SU-DHL-6 (cell line): ENCODE measurements around the gene RNF214.

ENCODE experiments used
- H2AFZ ChIP-seq: fragments of 200-600 bp; sonication (generic); 2 replicates; pipeline ENCODE4 v1.6.1; 2014; ENCODE audit warnings: low read depth, mild to moderate bottlenecking, moderate library complexity, mixed read lengths, antibody characterized with exemption, low read length; ENCODE audit not compliant: severe bottlenecking
- H3F3A ChIP-seq: fragments of 200-600 bp; shearing (Covaris generic); 2 replicates; pipeline ENCODE4 v1.6.0; 2016; ENCODE audit warnings: antibody characterized with exemption, mild to moderate bottlenecking; ENCODE audit not compliant: insufficient read depth
- H3K27ac ChIP-seq: fragments of 200-600 bp; sonication (generic); 2 replicates; pipeline ENCODE4 v1.5.1; 2016; ENCODE audit warnings: low read depth, mild to moderate bottlenecking, low read length, moderate library complexity, mixed read lengths
- H3K27me3 ChIP-seq: fragments of 200-600 bp; sonication (generic), shearing (Covaris generic); 2 replicates; pipeline ENCODE4 v1.6.0; 2014; ENCODE audit warnings: mild to moderate bottlenecking, low read length
- H3K36me3 ChIP-seq: fragments of 200-600 bp; sonication (generic); 2 replicates; pipeline ENCODE4 v1.6.1; 2014; ENCODE audit warnings: mild to moderate bottlenecking, low read length, mixed read lengths
- H3K4me2 ChIP-seq: fragments of 300-600, 200-600 bp; shearing (Covaris generic), sonication (generic); 2 replicates; pipeline ENCODE4 v1.6.0; 2014; ENCODE audit warnings: low read length, low read depth, mild to moderate bottlenecking; ENCODE audit not compliant: poor library complexity, severe bottlenecking
- H3K4me3 ChIP-seq: fragments of 200-600 bp; sonication (generic); 2 replicates; pipeline ENCODE4 v1.5.1; 2014; ENCODE audit warnings: antibody characterized with exemption, low read length, mild to moderate bottlenecking, mixed read lengths; ENCODE audit not compliant: insufficient read depth, poor library complexity, severe bottlenecking
- H3K79me2 ChIP-seq: fragments of 200-600 bp; sonication (generic); 2 replicates; pipeline ENCODE4 v1.6.1; 2014; ENCODE audit warnings: mild to moderate bottlenecking, low read length, moderate library complexity; ENCODE audit not compliant: insufficient read depth
- H3K9ac ChIP-seq: fragments of 200-600 bp; sonication (generic); 2 replicates; pipeline ENCODE4 v1.7.0; 2014; ENCODE audit warnings: mild to moderate bottlenecking, low read length
- H3K9me2 ChIP-seq: fragments of 200-600 bp; sonication (generic); replicated peaks from 2 replicates; pipeline ENCODE4 v1.6.1; 2014; ENCODE audit warnings: low read length; ENCODE audit not compliant: insufficient read depth
- H3K9me3 ChIP-seq: fragments of 200-600 bp; sonication (generic); 2 replicates; pipeline ENCODE4 v1.6.1; 2014; ENCODE audit warnings: low read length, mixed read lengths; ENCODE audit not compliant: insufficient read depth
- H4K20me1 ChIP-seq: fragments of 200-600 bp; sonication (generic); 2 replicates; pipeline ENCODE4 v1.6.1; 2014; ENCODE audit warnings: low read depth, mild to moderate bottlenecking, antibody characterized with exemption, low read length, moderate library complexity, mixed read lengths
- EZH2phosphoT487 ChIP-seq: fragments of 200-600 bp; sonication (generic), shearing (Covaris generic); conservative IDR thresholded peaks from 2 replicates; pipeline ENCODE4 v1.6.1; 2018; ENCODE audit warnings: mild to moderate bottlenecking, antibody characterized with exemption, low read length, moderate library complexity, mixed read lengths
- TF ChIP-seq, protein P1 (sequence below): fragments of 200-600 bp; sonication (generic); IDR thresholded peaks from one replicate; pipeline ENCODE4 v1.5.1; 2017; ENCODE audit warnings: antibody characterized with exemption, mild to moderate bottlenecking, low read length, moderate library complexity; ENCODE audit not compliant: insufficient read depth, poor library complexity, severe bottlenecking

The RNF214 gene

DNA sequence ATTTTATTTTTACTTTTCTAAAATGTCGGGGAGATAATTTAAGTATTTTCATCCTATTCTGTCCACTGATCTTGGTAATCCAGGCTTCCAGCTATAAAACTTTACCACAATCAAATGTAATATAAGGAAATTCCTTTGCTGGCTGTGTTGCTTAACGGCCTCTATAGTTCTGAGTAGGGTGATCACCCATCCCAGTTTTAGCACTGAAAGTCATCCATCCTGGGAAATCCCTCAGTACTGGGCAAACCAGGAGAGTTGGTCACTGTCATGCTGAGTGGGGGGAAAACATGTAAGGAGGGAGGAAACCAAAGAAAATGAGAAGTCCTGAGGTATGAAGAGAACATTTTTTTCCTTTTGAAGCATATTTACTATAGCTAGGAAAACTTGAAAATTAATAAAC, 45.9 kb downstream of the RNF214 start:
- H3K4me2 ChIP-seq, result no peak overlapping the region
- H3K27ac ChIP-seq, result no peak overlapping the region
- no peak overlapping the region for H3K4me3 ChIP-seq
- no peaks in the 10 kb centered on the region for H3K79me2 ChIP-seq
- TF ChIP-seq EZH2phosphoT487, result no peak
- TF ChIP-seq, protein P1, sequence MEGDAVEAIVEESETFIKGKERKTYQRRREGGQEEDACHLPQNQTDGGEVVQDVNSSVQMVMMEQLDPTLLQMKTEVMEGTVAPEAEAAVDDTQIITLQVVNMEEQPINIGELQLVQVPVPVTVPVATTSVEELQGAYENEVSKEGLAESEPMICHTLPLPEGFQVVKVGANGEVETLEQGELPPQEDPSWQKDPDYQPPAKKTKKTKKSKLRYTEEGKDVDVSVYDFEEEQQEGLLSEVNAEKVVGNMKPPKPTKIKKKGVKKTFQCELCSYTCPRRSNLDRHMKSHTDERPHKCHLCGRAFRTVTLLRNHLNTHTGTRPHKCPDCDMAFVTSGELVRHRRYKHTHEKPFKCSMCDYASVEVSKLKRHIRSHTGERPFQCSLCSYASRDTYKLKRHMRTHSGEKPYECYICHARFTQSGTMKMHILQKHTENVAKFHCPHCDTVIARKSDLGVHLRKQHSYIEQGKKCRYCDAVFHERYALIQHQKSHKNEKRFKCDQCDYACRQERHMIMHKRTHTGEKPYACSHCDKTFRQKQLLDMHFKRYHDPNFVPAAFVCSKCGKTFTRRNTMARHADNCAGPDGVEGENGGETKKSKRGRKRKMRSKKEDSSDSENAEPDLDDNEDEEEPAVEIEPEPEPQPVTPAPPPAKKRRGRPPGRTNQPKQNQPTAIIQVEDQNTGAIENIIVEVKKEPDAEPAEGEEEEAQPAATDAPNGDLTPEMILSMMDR, result no peak
- no peak overlapping the region for H2AFZ ChIP-seq
- 0 out of 2 replicates have a peak, but pooled peaks cover 4% of the 10 kb centered on the region for H3K36me3 ChIP-seq
- H3K9ac ChIP-seq, result no peak overlapping the region
- H3F3A ChIP-seq, result no peaks in the 10 kb centered on the region
- no peaks in the 10 kb centered on the region for H3K9me2 ChIP-seq
- no peaks in the 10 kb centered on the region for H3K9me3 ChIP-seq
- H4K20me1 ChIP-seq, result no peaks in the 10 kb centered on the region
- no peaks in the 10 kb centered on the region for H3K27me3 ChIP-seq

DNA sequence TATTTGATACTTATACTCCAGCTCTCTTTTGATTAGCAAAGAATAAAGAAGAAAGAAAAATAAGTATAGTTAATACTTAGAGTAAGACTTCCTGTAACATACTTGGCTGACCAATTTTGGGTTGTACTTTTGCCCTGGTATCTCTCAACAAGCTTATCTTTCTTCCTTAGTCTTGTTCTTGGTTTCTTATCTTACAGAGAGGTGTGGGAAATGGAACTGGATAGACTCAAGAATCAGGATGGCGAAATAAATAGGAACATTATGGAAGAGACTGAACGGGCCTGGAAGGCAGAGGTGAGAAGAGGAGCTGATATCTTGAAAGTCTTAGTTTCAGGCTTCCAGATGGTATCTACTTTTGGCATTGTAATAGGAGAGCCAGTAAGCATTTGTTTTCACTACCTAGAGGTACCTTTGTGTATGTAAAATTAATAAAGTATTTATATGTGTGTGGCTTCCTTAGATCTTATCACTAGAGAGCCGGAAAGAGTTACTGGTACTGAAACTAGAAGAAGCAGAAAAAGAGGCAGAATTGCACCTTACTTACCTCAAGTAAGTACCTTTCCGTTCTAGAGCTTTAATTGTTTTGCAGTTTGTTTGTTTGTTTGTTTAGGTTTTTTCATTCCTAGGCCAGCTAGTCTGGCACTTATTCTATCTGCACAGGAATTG, 47.4 kb downstream of the RNF214 start:
- H3K9me3 ChIP-seq, result no peaks in the 10 kb centered on the region
- H3K9ac ChIP-seq, result no peak overlapping the region
- no peaks in the 10 kb centered on the region for H3K9me2 ChIP-seq
- no peaks in the 10 kb centered on the region for H4K20me1 ChIP-seq
- TF ChIP-seq, protein P1, result no peak
- TF ChIP-seq EZH2phosphoT487, result no peak
- H3K36me3 ChIP-seq, result 0 out of 2 replicates have a peak, but pooled peaks cover 9% of the 10 kb centered on the region
- H3F3A ChIP-seq, result no peaks in the 10 kb centered on the region
- H2AFZ ChIP-seq, result no peak overlapping the region
- H3K27me3 ChIP-seq, result no peaks in the 10 kb centered on the region
- no peaks in the 10 kb centered on the region for H3K79me2 ChIP-seq
- H3K27ac ChIP-seq, result no peak overlapping the region
- no peak overlapping the region for H3K4me3 ChIP-seq
- H3K4me2 ChIP-seq, result no peak overlapping the region

DNA sequence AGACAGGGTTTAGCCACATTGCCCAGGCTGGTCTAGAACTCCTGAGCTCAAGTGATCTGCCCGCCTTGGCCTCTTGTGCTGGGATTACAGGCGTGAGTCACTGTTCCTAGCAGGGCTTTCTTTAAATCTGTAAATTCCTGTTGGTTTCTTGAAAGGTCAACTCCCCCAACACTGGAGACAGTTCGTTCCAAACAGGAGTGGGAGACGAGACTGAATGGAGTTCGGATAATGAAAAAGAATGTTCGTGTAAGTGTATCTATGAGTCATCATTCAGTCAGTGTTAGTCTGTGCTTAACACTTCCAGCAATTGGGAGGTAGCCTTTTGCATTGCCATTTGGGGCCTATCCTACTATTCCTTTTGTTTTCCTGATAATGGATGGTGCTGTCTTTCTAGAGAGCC, 48.7 kb downstream of the RNF214 start:
- H3K27me3 ChIP-seq, result no peaks in the 10 kb centered on the region
- no peaks in the 10 kb centered on the region for H3K9me3 ChIP-seq
- H2AFZ ChIP-seq, result no peak overlapping the region
- H3K79me2 ChIP-seq, result no peaks in the 10 kb centered on the region
- H3K27ac ChIP-seq, result no peak overlapping the region
- H3K9me2 ChIP-seq, result no peaks in the 10 kb centered on the region
- 0 out of 2 replicates have a peak, but pooled peaks cover 5% of the 10 kb centered on the region for H3K36me3 ChIP-seq
- H3K9ac ChIP-seq, result no peak overlapping the region
- H3K4me3 ChIP-seq, result no peak overlapping the region
- TF ChIP-seq, protein P1, result no peak
- H4K20me1 ChIP-seq, result no peaks in the 10 kb centered on the region
- H3F3A ChIP-seq, result no peaks in the 10 kb centered on the region
- H3K4me2 ChIP-seq, result no peak overlapping the region
